K562 (cell line): Measurements from ENCODE around the gene FILIP1L. TPM values are rescaled to one million over a fixed set of nuclear protein-coding genes. Genes with fewer than 3 reads are reported as not detected.
A peak's percentile ranks its signal among the peaks of the same experiment; 100 is the strongest.

Experiments used
- ATAC-seq: fragments of 200-7000 bp; cut with Tn5 transposase; 3 replicates; pipeline ENCODE4 v1.9.1; 2020; ENCODE audit warnings: moderate library complexity
- BruUV-seq: library from RNA; stranded (reverse); fragments of 400-500 nt; replicated peaks from 2 replicates; lab custom pipeline; 2021; lab: Mats Ljungman, UMichigan
- CTCF ChIA-PET: fragments of 300-600 bp; formaldehyde crosslinking; extraction: SDS; loops from one replicate; lab custom pipeline; 2021; ENCODE audit warnings: low intra/inter-chr PET ratio; lab: Yijun Ruan, JAX
- POLR2A ChIA-PET: fragments of 300-600, 350-650 bp; sonication (Branson Sonifier 250); formaldehyde crosslinking; extraction: SDS; loops from one replicate; lab custom pipeline; 2021; ENCODE audit warnings: antibody characterized with exemption, inconsistent platforms; lab: Yijun Ruan, JAX
- DNase-seq, 4 experiments: peaks; one replicate each; pipeline versions ENCODE4 v3.0.0 to v3.0.0-alpha.2; 2011 to 2018; ENCODE audit warnings: low spot score in 3 of 4, mixed read lengths in 3 of 4; ENCODE audit errors: extremely low read depth in 1 of 4
- FAIRE-seq: peaks from 2 replicates; lab custom pipeline; 2011; peaks lifted over from hg19 to GRCh38; lab: Jason Lieb, UNC
- H2AFZ ChIP-seq: 2 replicates; pipeline ENCODE4 v1.6.0; 2011; ENCODE audit warnings: low read depth, low read length, control low read depth, inconsistent platforms
- H3K27ac ChIP-seq: fragments of 200-600 bp; 3 replicates; pipeline ENCODE4 v1.8.0; 2011; ENCODE audit warnings: low read depth, mild to moderate bottlenecking, control low read depth, inconsistent platforms, low read length, moderate library complexity, mixed read lengths; ENCODE audit errors: extremely low read depth
- H3K27me3 ChIP-seq, 2 experiments: fragments of 300-600 bp in 1 of 2; 2 replicates in 1 of 2; 3 replicates in 1 of 2; pipeline versions ENCODE4 v1.6.0 to v1.8.0; 2011; ENCODE audit warnings: inconsistent platforms in 2 of 2, low read length in 2 of 2, mild to moderate bottlenecking in 1 of 2, mixed read lengths in 1 of 2, moderate library complexity in 1 of 2; ENCODE audit not compliant: control insufficient read depth in 2 of 2, insufficient read depth in 2 of 2
- H3K36me3 ChIP-seq: fragments of 300-600 bp; 3 replicates; pipeline ENCODE4 v1.8.0; 2011; ENCODE audit warnings: mild to moderate bottlenecking, low read length, inconsistent platforms; ENCODE audit not compliant: control insufficient read depth, insufficient read depth
- H3K4me1 ChIP-seq, 2 experiments: fragments of 200-600 bp in 1 of 2; replicated peaks in 1 of 2; 2 replicates in 1 of 2; 3 replicates in 1 of 2; pipeline versions ENCODE4 v1.5.1 to v1.8.0; 2011; ENCODE audit warnings: inconsistent platforms in 2 of 2, low read length in 2 of 2, mild to moderate bottlenecking in 1 of 2, mixed read lengths in 1 of 2, moderate library complexity in 1 of 2; ENCODE audit not compliant: control insufficient read depth in 2 of 2, insufficient read depth in 2 of 2
- H3K4me2 ChIP-seq: 2 replicates; pipeline ENCODE4 v1.6.1; 2011; ENCODE audit warnings: low read length, control low read depth, inconsistent platforms, mixed read lengths; ENCODE audit not compliant: insufficient read depth
- H3K4me3 ChIP-seq: fragments of 200-600 bp; sonication (generic), shearing (Covaris generic); 2 replicates; pipeline ENCODE4 v1.5.1; 2016; ENCODE audit warnings: control low read depth, inconsistent platforms
- H3K79me2 ChIP-seq: fragments of 200-600 bp; 3 replicates; pipeline ENCODE4 v1.8.0; 2011; ENCODE audit warnings: low read length, inconsistent platforms; ENCODE audit not compliant: control insufficient read depth, insufficient read depth
- H3K9ac ChIP-seq, 2 experiments: 2 replicates each; pipeline versions ENCODE4 v1.6.0 to v1.6.1; 2011; ENCODE audit warnings: low read depth in 2 of 2, low read length in 2 of 2, control low read depth in 1 of 2, inconsistent platforms in 1 of 2, mild to moderate bottlenecking in 1 of 2, mixed read lengths in 1 of 2; ENCODE audit not compliant: insufficient read depth in 1 of 2
- H3K9me1 ChIP-seq: one replicate; pipeline ENCODE4 v1.6.0; 2011; ENCODE audit warnings: inconsistent platforms, mild to moderate bottlenecking, low read length, moderate library complexity; ENCODE audit not compliant: control insufficient read depth, insufficient read depth
- H3K9me3 ChIP-seq: replicated peaks from 2 replicates; pipeline ENCODE4 v1.5.1; 2011; ENCODE audit warnings: low read depth, low read length, inconsistent platforms; ENCODE audit not compliant: control insufficient read depth, insufficient read depth
- H4K20me1 ChIP-seq: replicated peaks from 2 replicates; pipeline ENCODE4 v1.6.1; 2011; ENCODE audit warnings: low read length, inconsistent platforms, mixed read lengths; ENCODE audit not compliant: control insufficient read depth, insufficient read depth
- BRD4 ChIP-seq: fragments of 200-600 bp; sonication (generic); IDR thresholded peaks from 2 replicates; pipeline ENCODE4 v1.6.1; 2017; ENCODE audit warnings: inconsistent platforms
- CTCFL ChIP-seq: IDR thresholded peaks from 2 replicates; pipeline ENCODE4 v1.6.1; 2011; ENCODE audit warnings: borderline replicate concordance, low read depth, mild to moderate bottlenecking, moderate library complexity, low read length; ENCODE audit not compliant: insufficient read depth, poor library complexity, severe bottlenecking
- FOSL1 ChIP-seq: fragments of 200-800 bp; sonication (Bioruptor generic); conservative IDR thresholded peaks from 2 replicates; pipeline ENCODE4 v1.6.1; 2016; ENCODE audit warnings: missing genetic modification characterization, missing compliant biosample characterization
- JUND ChIP-seq, 2 experiments: IDR thresholded peaks; 2 replicates in 1 of 2; 3 replicates in 1 of 2; pipeline ENCODE4 v1.6.1; 2011; ENCODE audit warnings: borderline replicate concordance in 2 of 2, low read depth in 2 of 2, low read length in 2 of 2, improper control_type of control experiment in 1 of 2, missing biosample characterization in 1 of 2, missing genetic modification characterization in 1 of 2, missing genetic modification reagents in 1 of 2
- MAFF ChIP-seq: IDR thresholded peaks from 2 replicates; pipeline ENCODE4 v1.6.1; 2012; ENCODE audit warnings: low read length, improper control_type of control experiment
- NFE2L1 ChIP-seq: fragments of 450-650 bp; IDR thresholded peaks from 2 replicates; pipeline ENCODE4 v1.6.1; 2016; ENCODE audit warnings: missing genetic modification characterization, low read depth, mild to moderate bottlenecking, missing compliant biosample characterization, moderate library complexity, borderline replicate concordance
- U2AF2 ChIP-seq: fragments of 200-400 bp; formaldehyde crosslinking; optimal IDR thresholded peaks from 2 replicates; pipeline ENCODE3; 2017; ENCODE audit warnings: low read depth, mild to moderate bottlenecking, low read length
- XRCC3 ChIP-seq: fragments of 450-650 bp; IDR thresholded peaks from 2 replicates; pipeline ENCODE4 v1.6.1; 2017; ENCODE audit warnings: mild to moderate bottlenecking, moderate library complexity
- WGBS: fragments of 100-300 bp; shearing (Covaris generic); methylation state at CpG from one replicate; pipeline ENCODE4 v1.1.6; 2016; ENCODE audit warnings: low coverage, mixed read lengths; ENCODE audit not compliant: insufficient coverage; ENCODE audit errors: missing lambda C conversion rate; 5-methylcytosine and 5-hydroxymethylcytosine counted together
- in situ Hi-C: fragments of 300-500 bp; cut with MboI; formaldehyde crosslinking; loops from 4 replicates; pipeline ENCODE4 v1.15.0; 2018; ENCODE audit warnings: inconsistent platforms, mixed read lengths
- intact Hi-C: fragments of 100-400 bp; cut with micrococcal nuclease; formaldehyde crosslinking; loops from 2 replicates; pipeline ENCODE4 v1.14.2; 2022
- polyA plus RNA-seq, 8 experiments: library from polyadenylated mRNA; depleted of rRNA in 4 of 8; stranded (reverse) in 5 of 8; unstranded in 3 of 8; fragments of >200 nt; fragmentation: Nextera tagmentation in 2 of 8; fragmentation: Illumina TruSeq in 1 of 8; extraction: Ambion mirVana in 2 of 8; extraction: Trizol in 1 of 8; gene quantifications; 2 replicates each; pipeline versions ENCODE4 v1.2.1 to v1.2.3, GENCODE V29; 2011 to 2014; ENCODE audit warnings: inconsistent platforms in 1 of 8, missing spikeins in 1 of 8
- total RNA-seq, 7 experiments: library from RNA; depleted of rRNA in 6 of 7; stranded (reverse); fragments of >200 nt in 6 of 7; fragmentation: Illumina TruSeq in 2 of 7; extraction: Trizol in 2 of 7; gene quantifications; 2 replicates each; pipeline versions ENCODE4 v1.2.1 to v1.2.3, GENCODE V29; 2011 to 2021; ENCODE audit warnings: low replicate concordance in 1 of 7

The FILIP1L gene
- total and polyA plus RNA-seq, 9 of the 15 experiments (the other 6 are each of a cell fraction or from before 2014, with no cell fraction given) = 0.50 to 2.1 (median 1.1) TPM

DNA sequence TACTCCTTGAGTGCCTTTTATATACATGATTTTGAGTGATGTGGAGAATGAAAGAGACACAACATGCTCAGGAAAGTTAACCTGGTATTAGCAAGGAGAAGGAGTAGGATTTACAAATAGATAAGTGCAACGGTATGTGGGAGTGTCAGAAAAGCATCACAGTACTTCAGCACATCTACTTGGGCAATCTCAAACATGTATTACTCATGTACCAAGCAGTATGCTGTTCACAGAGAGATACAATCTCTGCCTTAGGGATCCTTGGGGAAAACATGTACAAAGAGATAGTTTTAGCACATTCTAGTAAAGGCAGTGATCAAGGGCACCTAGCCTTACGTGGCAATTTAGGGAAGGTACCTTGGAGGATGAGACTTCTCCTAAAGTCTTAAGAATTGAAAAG lies 146.5 kb downstream of the FILIP1L start:
- ATAC-seq = no peak
- no peak overlapping the region for H2AFZ ChIP-seq
- no peak overlapping the region for H3K4me2 ChIP-seq
- BruUV-seq = no TSS peak
- no peaks in the 10 kb centered on the region for H4K20me1 ChIP-seq
- H3K4me3 ChIP-seq = no peak overlapping the region
- DNase-seq = no peak
- peak; percentile 23 for FAIRE-seq
- no peaks in the 10 kb centered on the region for H3K9me3 ChIP-seq
- H3K79me2 ChIP-seq = no peaks in the 10 kb centered on the region
- in situ Hi-C loops = no loop called here
- no peaks in the 10 kb centered on the region for H3K36me3 ChIP-seq
- H3K9me1 ChIP-seq = no peaks in the 10 kb centered on the region
- TF ChIP-seq FOSL1 (tag) (peak; percentile 57), JUND (IDR thresholded peaks at IDR 0.05; ENCODE audit: borderline replicate concordance, low read depth, low read length) (no peak), JUND (tag; IDR thresholded peaks at IDR 0.05; ENCODE audit: borderline replicate concordance, low read depth, low read length) (no peak)
- TF ChIP-seq, all 486 proteins: peak for 1
- no peak overlapping the region for H3K27ac ChIP-seq
- 54% methylated on average over 2 of the region's 2 CpGs for WGBS
- CTCF ChIA-PET = no interaction called here
- no peak overlapping the region for H3K9ac ChIP-seq
- intact Hi-C loops = no loop called here
- no peaks in the 10 kb centered on the region for H3K4me1 ChIP-seq
- POLR2A ChIA-PET = no interaction called here
- no peaks in the 10 kb centered on the region for H3K27me3 ChIP-seq

- no peaks in the 10 kb centered on the region for H3K4me1 ChIP-seq
- no peaks in the 10 kb centered on the region for H4K20me1 ChIP-seq
- intact Hi-C loops = no loop called here
- H3K9me1 ChIP-seq = no peaks in the 10 kb centered on the region
- no TSS peak for BruUV-seq
- DNase-seq = no peak
- POLR2A ChIA-PET = interaction anchor here (0.9 kb wide), 1 partner anchor 46 kb away, joined by 3 read pairs; no protein-coding TSS in a partner anchor
- in situ Hi-C loops = no loop called here
- no peak overlapping the region for H3K4me3 ChIP-seq
- FAIRE-seq = no peak
- TF ChIP-seq CTCFL = no peak
- TF ChIP-seq NFE2L1 (tag) = no peak
- TF ChIP-seq BRD4 = no peak
- no peak for TF ChIP-seq XRCC3
- no peak for TF ChIP-seq MAFF
- no peak for TF ChIP-seq U2AF2
- H3K27me3 ChIP-seq = no peaks in the 10 kb centered on the region
- WGBS = 97% methylated on average over 7 of the region's 7 CpGs
- ATAC-seq = no peak
- H3K27ac ChIP-seq = no peak overlapping the region
- no peaks in the 10 kb centered on the region for H3K79me2 ChIP-seq
- CTCF ChIA-PET = no interaction called here
- no peaks in the 10 kb centered on the region for H3K36me3 ChIP-seq
- H2AFZ ChIP-seq = no peak overlapping the region
- H3K9ac ChIP-seq = no peak overlapping the region
- no peaks in the 10 kb centered on the region for H3K9me3 ChIP-seq
- H3K4me2 ChIP-seq = no peak overlapping the region
These were observed 147.5 kb downstream of the FILIP1L start for GRCh38 chr3:99966662-99967416.
